Lower leg skin (tissue), 3 donors: ENCODE measurements around the gene SLC40A1.

Experiments
- CTCF ChIP-seq, 3 donors: fragments of 450-650 bp; IDR thresholded peaks; one replicate each; pipeline ENCODE4 v1.5.1; 2016; ENCODE audit warnings: antibody characterized with exemption in 3 of 3, mild to moderate bottlenecking in 3 of 3, moderate library complexity in 2 of 3
- POLR2A ChIP-seq, 2 donors: fragments of 450-650 bp; IDR thresholded peaks; one replicate each; pipeline ENCODE4 v1.6.1; 2016 to 2017; ENCODE audit warnings: antibody characterized with exemption in 2 of 2, mild to moderate bottlenecking in 1 of 2, moderate library complexity in 1 of 2

GRCh38 chr2:189625636-189626035 lies 45.0 kb upstream of the SLC40A1 start:
- TF ChIP-seq CTCF (IDR thresholded peaks at IDR 0.05) (no peak), POLR2A (IDR thresholded peaks at IDR 0.05) (no peak)
